HG03135 (cell line): ENCODE measurements around the gene PFDN2.

Experiments
- ATAC-seq: cut with Tn5 transposase; IDR thresholded peaks from one replicate; pipeline ENCODE4 v1.9.1; 2021; ENCODE audit warnings: mild to moderate bottlenecking, moderate library complexity; ENCODE audit not compliant: unreplicated experiment

The PFDN2 gene, protein sequence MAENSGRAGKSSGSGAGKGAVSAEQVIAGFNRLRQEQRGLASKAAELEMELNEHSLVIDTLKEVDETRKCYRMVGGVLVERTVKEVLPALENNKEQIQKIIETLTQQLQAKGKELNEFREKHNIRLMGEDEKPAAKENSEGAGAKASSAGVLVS

GRCh38 chr1:161117759-161118581, at the start of gene PFDN2, which contains the start of gene NIT1:
Gene PFDN2 (minus strand): TSS chr1:161118037. CDS start chr1:161118026, 11 bp downstream.
Gene NIT1 (plus strand): TSS chr1:161118105. CDS start chr1:161118177, 72 bp downstream.
- peak; percentile 81 for ATAC-seq

- no peak for ATAC-seq
Observed at GRCh38 chr1:161166669-161167548, 49.1 kb upstream of the PFDN2 start.

DNA sequence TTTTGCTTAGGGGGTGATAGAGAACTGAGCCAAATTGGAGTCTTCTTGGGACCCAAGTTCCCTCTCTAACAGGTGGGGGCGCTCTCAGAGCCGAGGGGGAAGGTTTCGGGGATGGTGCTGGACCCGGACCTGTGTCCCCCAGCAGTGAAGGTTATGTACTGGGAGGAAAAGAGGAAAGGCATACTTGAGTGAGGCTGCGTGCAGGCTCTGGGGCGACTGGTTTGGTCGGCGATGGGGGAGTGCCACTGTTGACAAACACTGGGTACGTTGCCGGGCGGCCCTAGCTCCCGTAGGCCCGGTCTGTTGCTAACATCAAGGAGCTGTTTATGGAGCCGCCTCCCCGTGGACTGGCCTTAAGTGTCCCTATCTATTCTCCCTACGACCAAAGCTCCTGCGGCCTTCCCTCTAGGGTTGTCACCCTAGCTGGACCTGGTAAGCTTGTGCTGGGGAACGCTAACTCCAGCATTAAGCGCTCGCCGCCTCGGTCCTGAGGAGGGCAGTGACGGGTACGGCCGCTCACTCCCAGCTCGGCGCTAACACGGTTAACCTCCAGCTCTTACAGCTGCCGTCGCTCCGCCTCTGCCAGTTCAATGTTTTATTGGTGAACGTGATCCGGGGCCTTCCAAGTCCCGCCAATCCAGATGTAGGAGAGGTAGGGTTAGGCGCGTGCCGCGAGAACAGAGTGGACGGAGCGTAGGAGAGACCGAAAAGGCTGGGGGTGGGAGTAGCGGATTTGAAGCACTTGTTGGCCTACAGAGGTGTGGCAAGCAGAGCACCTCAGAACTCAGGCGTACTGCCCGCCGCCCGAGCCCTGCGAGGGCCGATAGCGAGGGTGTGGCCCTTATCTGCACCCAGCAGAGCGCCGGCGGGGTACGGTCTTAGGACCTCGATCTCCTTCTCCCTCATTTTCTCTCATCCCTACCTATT, 48.2 kb upstream of the PFDN2 start, which contains the start of gene PPOX:
PPOX (plus strand) TSS at position 685 of the 927 bp plus-strand sequence. CDS start 422 bp downstream, outside the sequence.
- peak; percentile 89 for ATAC-seq

GRCh38 chr1:161164901-161165610, 47.2 kb upstream of the PFDN2 start:
- ATAC-seq: no peak

DNA sequence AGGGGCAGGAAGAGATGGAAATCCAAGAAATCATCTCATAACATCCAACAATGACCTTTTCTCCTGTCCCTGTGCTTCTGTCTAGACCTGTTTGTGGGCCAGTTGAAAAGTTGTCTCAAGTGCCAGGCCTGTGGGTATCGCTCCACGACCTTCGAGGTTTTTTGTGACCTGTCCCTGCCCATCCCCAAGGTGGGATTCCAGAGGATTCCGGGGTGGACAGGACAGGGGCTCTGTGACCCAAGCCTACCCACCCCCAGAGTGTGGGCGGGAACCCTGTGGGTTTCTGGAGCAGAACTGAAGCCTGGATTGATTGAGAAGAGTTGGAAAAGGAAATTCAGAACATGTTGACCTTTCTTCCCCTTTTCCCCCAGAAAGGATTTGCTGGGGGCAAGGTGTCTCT, 46.0 kb upstream of the PFDN2 start:
- ATAC-seq: no peak

DNA sequence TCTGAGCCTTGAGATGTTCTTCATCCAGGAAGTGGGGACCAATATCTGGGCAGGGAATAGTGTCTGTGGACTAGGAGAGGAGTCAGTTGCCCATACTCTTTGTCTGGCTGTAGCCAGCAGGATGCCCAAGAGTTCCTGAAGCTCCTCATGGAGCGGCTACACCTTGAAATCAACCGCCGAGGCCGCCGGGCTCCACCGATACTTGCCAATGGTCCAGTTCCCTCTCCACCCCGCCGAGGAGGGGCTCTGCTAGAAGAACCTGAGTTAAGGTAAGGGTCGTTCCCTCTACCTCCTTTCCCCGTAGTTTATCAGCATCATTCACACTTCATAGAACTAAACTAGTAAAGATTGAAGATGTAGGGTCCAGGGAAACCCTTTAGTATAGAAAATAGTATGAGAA, 45.0 kb upstream of the PFDN2 start:
- ATAC-seq: no peak

DNA sequence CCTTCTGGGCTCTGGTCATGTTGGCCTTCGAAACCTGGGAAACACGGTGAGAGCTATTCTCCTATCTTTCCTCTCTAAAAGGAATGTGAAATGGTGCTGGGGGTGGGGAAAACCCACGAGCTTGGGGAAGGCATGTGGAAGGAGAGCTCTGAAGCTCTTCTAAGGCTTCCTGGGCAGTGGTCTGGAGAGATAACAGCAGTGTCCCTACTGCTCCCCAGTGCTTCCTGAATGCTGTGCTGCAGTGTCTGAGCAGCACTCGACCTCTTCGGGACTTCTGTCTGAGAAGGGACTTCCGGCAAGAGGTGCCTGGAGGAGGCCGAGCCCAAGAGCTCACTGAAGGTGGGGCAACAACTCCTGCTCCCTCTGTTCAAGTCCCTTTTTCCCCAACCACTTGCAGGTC, 44.2 kb upstream of the PFDN2 start:
- ATAC-seq: no peak

DNA sequence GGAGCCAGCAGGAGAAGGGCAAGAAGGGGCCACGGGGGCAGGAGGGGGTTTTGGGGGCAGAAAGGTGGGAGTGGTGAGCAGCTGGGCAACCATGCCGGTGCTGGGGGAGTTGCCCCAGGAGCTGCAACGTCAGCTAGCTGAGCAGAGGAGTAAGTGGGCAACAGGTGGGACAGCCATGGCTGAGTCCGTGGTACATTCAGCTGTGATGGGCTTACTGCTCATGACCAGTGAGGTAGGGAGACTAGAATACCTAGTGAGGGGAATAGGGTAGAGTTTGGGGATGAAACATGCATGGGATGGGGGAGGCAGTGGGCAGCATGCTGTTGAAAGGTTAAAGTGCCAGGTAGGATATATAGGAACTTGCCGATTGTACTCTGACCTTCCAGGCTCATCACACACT, 43.8 kb upstream of the PFDN2 start:
- ATAC-seq: no peak

- no peak for ATAC-seq
Observed at GRCh38 chr1:161160671-161161145, 42.9 kb upstream of the PFDN2 start.

- ATAC-seq: peak; percentile 4
Observed at GRCh38 chr1:161159913-161160243, 42.0 kb upstream of the PFDN2 start.

DNA sequence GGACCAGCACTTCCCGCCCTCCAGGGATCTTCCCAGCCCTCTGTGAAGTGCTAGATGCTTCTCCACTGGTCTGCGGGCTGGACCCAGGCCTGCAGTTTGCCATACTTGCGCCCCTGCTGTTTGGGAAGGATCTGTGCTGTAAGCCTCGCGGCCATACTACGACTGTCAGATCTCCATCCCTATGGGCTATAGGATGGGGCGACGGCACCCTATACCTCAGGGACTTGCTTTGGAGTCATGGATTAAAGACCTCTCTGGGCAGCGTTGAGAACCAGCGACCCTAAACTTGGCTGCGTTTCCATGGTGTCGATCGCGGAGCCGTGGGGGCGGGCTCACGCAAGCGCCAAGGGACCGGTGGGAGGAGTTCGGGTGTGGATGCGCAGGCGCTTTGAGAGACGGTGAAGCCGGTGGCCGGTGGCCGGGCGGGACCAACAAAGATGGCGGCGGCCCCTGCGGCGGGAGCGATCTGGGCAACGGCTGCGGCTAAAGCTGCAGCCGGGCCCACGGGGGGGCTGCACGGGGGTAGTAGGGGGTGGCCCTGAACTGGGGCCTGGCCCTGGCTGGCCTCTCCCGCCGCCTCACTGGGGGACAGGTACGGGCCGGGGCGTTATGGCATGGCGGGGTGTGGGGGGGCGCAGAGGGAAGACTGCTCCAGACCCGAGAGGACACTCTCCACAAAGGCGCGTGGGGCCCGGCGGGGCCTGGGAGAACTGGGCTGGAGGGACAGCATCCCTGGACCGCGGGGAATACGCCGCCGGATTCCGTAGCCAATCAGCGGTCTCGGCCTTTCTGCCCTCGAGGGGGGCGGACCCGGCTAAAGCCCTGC, 41.5 kb upstream of the PFDN2 start, which contains the start of gene USP21:
USP21 (plus strand) TSS at position 414 of the 826 bp plus-strand sequence. CDS start 1,141 bp downstream, outside the sequence.
- ATAC-seq: peak; percentile 71

GRCh38 chr1:161158316-161159010, 40.6 kb upstream of the PFDN2 start:
- no peak for ATAC-seq

- no peak for ATAC-seq
Observed at GRCh38 chr1:161157867-161158266, 40.0 kb upstream of the PFDN2 start.

GRCh38 chr1:161153682-161154337, 36.0 kb upstream of the PFDN2 start, which contains the start of gene UFC1:
Gene UFC1 (plus strand): TSS chr1:161153978. CDS start chr1:161153998, 20 bp downstream.
- peak; percentile 68 for ATAC-seq

DNA sequence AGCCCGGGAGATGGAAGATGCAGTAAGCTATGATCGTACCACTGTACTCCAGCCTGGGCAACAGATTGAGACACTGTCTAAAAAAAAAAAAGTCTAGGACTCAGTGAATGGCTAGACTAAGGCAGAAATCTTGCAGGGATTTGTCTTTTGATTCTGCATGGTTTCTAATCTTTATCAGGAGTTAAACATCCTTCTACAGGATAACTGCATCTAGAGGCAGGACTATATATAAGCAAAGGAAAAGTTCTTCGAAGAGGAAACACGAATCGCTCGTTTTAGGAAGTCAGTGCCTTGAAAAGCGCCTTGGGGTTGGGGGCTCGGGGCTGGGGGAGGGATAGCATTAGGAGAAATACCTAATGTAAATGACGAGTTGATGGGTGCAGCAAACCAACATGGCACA, 35.3 kb upstream of the PFDN2 start:
- ATAC-seq: no peak

DNA sequence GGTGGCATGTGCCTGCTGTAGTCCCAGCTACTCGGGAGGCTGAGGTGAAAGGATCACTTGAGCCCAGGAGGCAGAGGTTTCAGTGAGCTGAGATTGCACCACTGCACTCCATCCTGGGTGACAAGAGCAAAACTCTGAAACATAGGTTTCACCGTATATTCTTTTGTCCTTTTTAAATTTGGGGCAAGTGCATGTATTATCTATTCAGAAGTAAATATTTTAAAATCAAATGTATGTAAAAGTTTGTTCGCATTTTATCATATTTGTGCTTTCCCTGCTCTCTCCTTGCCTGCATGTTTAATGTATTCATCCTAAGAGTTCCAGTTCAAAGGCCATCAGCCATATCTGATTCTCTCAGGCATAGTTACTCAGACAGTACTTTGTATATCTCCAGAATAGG, 28.0 kb upstream of the PFDN2 start:
- no peak for ATAC-seq

- no peak for ATAC-seq
Observed at GRCh38 chr1:161140755-161141400, 23.0 kb upstream of the PFDN2 start.
